ENCODE data around the gene KCNC1. TPM values are rescaled to one million over a fixed set of nuclear protein-coding genes. Genes with fewer than 3 reads are reported as not detected.

Gene KCNC1
- total and polyA plus RNA-seq, 9 of the 15 experiments (the other 6 are each of a cell fraction or from before 2014, with no cell fraction given), result 0.05 to 0.08 TPM; not detected in 7

GRCh38 chr11:17802491-17802890, 67.9 kb downstream of the KCNC1 start:
- intact Hi-C loops (cut with micrococcal nuclease), result no loop called here
- no TSS peak for BruUV-seq (replicated peaks)

More at GRCh38 chr11:17802491-17802890, 67.9 kb downstream of the KCNC1 start:
- TF ChIP-seq HLTF (IDR thresholded peaks at IDR 0.05) (no peak), ZNF41 (CRISPR knock-in tag; conservative IDR thresholded peaks at IDR 0.05) (no peak), MCM5 (IDR thresholded peaks at IDR 0.05; ENCODE audit: low read depth) (no peak), ESRRB (CRISPR knock-in tag; IDR thresholded peaks at IDR 0.05; ENCODE audit: borderline replicate concordance) (no peak), SAFB (IDR thresholded peaks at IDR 0.05; ENCODE audit: borderline replicate concordance, low read depth, low read length) (no peak), NR2C2 (CRISPR knock-in tag; IDR thresholded peaks at IDR 0.05) (no peak), NR2C2 (tag; IDR thresholded peaks at IDR 0.05) (no peak), ZNF140 (CRISPR knock-in tag; IDR thresholded peaks at IDR 0.05) (no peak), CBX3 (IDR thresholded peaks at IDR 0.05; ENCODE audit: borderline replicate concordance in 1 of 2, low read length in 2 of 2) (no peak), PHB (CRISPR knock-in tag; IDR thresholded peaks at IDR 0.05) (no peak), IRF2 (CRISPR knock-in tag; IDR thresholded peaks at IDR 0.05) (no peak), ZNF431 (CRISPR knock-in tag; IDR thresholded peaks at IDR 0.05) (no peak), ZNF384 (IDR thresholded peaks at IDR 0.05; ENCODE audit: low read depth, low read length) (no peak), ZNF778 (CRISPR knock-in tag; IDR thresholded peaks at IDR 0.05) (no peak), ETV5 (CRISPR knock-in tag; IDR thresholded peaks at IDR 0.05; ENCODE audit: low read depth) (no peak), NFIC (IDR thresholded peaks at IDR 0.05) (no peak)
- TF ChIP-seq, protein P1, sequence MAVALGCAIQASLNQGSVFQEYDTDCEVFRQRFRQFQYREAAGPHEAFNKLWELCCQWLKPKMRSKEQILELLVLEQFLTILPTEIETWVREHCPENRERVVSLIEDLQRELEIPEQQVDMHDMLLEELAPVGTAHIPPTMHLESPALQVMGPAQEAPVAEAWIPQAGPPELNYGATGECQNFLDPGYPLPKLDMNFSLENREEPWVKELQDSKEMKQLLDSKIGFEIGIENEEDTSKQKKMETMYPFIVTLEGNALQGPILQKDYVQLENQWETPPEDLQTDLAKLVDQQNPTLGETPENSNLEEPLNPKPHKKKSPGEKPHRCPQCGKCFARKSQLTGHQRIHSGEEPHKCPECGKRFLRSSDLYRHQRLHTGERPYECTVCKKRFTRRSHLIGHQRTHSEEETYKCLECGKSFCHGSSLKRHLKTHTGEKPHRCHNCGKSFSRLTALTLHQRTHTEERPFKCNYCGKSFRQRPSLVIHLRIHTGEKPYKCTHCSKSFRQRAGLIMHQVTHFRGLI (CRISPR knock-in tag; IDR thresholded peaks at IDR 0.05), result no peak
- TF ChIP-seq, protein P2, sequence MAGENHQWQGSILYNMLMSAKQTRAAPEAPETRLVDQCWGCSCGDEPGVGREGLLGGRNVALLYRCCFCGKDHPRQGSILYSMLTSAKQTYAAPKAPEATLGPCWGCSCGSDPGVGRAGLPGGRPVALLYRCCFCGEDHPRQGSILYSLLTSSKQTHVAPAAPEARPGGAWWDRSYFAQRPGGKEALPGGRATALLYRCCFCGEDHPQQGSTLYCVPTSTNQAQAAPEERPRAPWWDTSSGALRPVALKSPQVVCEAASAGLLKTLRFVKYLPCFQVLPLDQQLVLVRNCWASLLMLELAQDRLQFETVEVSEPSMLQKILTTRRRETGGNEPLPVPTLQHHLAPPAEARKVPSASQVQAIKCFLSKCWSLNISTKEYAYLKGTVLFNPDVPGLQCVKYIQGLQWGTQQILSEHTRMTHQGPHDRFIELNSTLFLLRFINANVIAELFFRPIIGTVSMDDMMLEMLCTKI (IDR thresholded peaks at IDR 0.05; ENCODE audit: partially characterized antibody), result no peak
- in situ Hi-C loops (cut with MboI), result no loop called here
- H3K27ac ChIP-seq (ENCODE audit: extremely low read depth, low read depth, low read length), result no peak overlapping the region
- ATAC-seq (no peak), DNase-seq (ENCODE audit: extremely low read depth in 1 of 4, low spot score in 3 of 4) (no peak), FAIRE-seq (no peak)
- no peaks in the 10 kb centered on the region for H3K79me2 ChIP-seq (ENCODE audit: control insufficient read depth, insufficient read depth, low read length)
- H3K36me3 ChIP-seq (ENCODE audit: control insufficient read depth, insufficient read depth, low read length), result no peaks in the 10 kb centered on the region
- no peak overlapping the region for H2AFZ ChIP-seq (ENCODE audit: low read depth, low read length)
- ChIA-PET POLR2A (interaction anchor here (0.9 kb wide), 1 partner anchor 14 kb away, joined by 3 read pairs; no protein-coding TSS in a partner anchor), CTCF (ENCODE audit: low intra/inter-chr PET ratio) (no interaction called here)
- no peaks in the 10 kb centered on the region for H3K4me1 ChIP-seq (replicated peaks in 1 of 2; ENCODE audit: control insufficient read depth in 2 of 2, insufficient read depth in 2 of 2, low read length in 2 of 2)
- H3K9me1 ChIP-seq (ENCODE audit: control insufficient read depth, insufficient read depth, low read length), result no peaks in the 10 kb centered on the region
- H3K4me3 ChIP-seq, result no peak overlapping the region
- 11% methylated on average over 4 of the region's 4 CpGs for WGBS (ENCODE audit: insufficient coverage, low coverage, missing lambda C conversion rate)
- H3K9ac ChIP-seq (ENCODE audit: insufficient read depth in 1 of 2, low read depth in 2 of 2, low read length in 2 of 2), result no peak overlapping the region
- no peak overlapping the region for H3K4me2 ChIP-seq (ENCODE audit: insufficient read depth, low read length)
- no peaks in the 10 kb centered on the region for H3K9me3 ChIP-seq (replicated peaks; ENCODE audit: control insufficient read depth, insufficient read depth, low read depth, low read length)
- H3K27me3 ChIP-seq (ENCODE audit: control insufficient read depth in 2 of 2, insufficient read depth in 2 of 2, low read length in 2 of 2), result peaks cover 0 to 4% of the 10 kb centered on the region in 2 experiments; a peak in 1 of 5 replicates
- H4K20me1 ChIP-seq (replicated peaks; ENCODE audit: control insufficient read depth, insufficient read depth, low read length), result no peaks in the 10 kb centered on the region; the same call in 1 of the 2 replicates

All from K562 (cell line).